GM12878 (cell line): ENCODE data around the gene MYB.

Experiments
- FOS ChIP-seq: IDR thresholded peaks from 3 replicates; pipeline ENCODE4 v1.6.1; 2011; ENCODE audit warnings: borderline replicate concordance; ENCODE audit not compliant: insufficient read length; ENCODE audit errors: extremely low read depth
- JUND ChIP-seq: IDR thresholded peaks from 2 replicates; pipeline ENCODE4 v1.6.1; 2012; ENCODE audit warnings: low read depth, mild to moderate bottlenecking, low read length, improper control_type of control experiment, moderate library complexity
- MXI1 ChIP-seq: fragments of 150-350 bp; IDR thresholded peaks from 2 replicates; pipeline ENCODE4 v1.6.1; 2011; ENCODE audit warnings: low read depth, mild to moderate bottlenecking, inconsistent platforms, low read length, improper control_type of control experiment
- TF ChIP-seq, protein P1 (sequence below), 3 experiments: IDR thresholded peaks in 2 of 3; conservative IDR thresholded peaks in 1 of 3; 2 replicates each; pipeline ENCODE4 v1.5.1; 2011; ENCODE audit warnings: low read depth in 3 of 3, low read length in 3 of 3, mild to moderate bottlenecking in 3 of 3, control low read depth in 2 of 3, moderate library complexity in 2 of 3, inconsistent platforms in 1 of 3, mixed read lengths in 1 of 3; ENCODE audit not compliant: control insufficient read depth in 2 of 3, insufficient read depth in 1 of 3; ENCODE audit errors: extremely low read depth in 1 of 3
- TF ChIP-seq, protein P2 (sequence below): fragments of 450-650 bp; formaldehyde crosslinking; IDR thresholded peaks from 2 replicates; pipeline ENCODE4 v1.5.0; 2022; ENCODE audit warnings: mild to moderate bottlenecking, missing genetic modification characterization
- TF ChIP-seq, protein P3 (sequence below): fragments of 450-650 bp; IDR thresholded peaks from 2 replicates; pipeline ENCODE4 v1.6.1; 2017; ENCODE audit warnings: mild to moderate bottlenecking, moderate library complexity
- TF ChIP-seq, protein P4 (sequence below): IDR thresholded peaks from 2 replicates; pipeline ENCODE4 v1.6.1; 2012; ENCODE audit warnings: mild to moderate bottlenecking, low read depth, low read length

DNA sequence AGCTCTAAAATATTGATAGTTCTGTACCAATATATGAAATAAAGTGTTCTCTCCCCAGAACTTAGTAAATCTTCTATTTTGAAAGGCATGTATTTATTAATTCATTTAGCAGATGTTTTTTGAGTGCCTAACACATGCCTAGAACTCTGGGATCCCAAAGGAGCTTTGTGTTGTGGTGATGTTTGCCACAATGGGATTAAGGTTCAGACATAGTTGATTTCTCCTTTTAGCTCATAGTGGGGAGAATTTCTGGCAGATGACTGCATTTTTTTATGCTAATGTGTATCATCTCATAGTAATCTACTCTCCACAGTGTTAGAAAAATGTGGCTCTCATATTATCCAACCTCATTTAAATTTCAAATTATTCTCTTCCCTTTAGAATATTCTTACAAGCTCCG lies 21.7 kb downstream of the MYB start:
- TF ChIP-seq, protein P1, sequence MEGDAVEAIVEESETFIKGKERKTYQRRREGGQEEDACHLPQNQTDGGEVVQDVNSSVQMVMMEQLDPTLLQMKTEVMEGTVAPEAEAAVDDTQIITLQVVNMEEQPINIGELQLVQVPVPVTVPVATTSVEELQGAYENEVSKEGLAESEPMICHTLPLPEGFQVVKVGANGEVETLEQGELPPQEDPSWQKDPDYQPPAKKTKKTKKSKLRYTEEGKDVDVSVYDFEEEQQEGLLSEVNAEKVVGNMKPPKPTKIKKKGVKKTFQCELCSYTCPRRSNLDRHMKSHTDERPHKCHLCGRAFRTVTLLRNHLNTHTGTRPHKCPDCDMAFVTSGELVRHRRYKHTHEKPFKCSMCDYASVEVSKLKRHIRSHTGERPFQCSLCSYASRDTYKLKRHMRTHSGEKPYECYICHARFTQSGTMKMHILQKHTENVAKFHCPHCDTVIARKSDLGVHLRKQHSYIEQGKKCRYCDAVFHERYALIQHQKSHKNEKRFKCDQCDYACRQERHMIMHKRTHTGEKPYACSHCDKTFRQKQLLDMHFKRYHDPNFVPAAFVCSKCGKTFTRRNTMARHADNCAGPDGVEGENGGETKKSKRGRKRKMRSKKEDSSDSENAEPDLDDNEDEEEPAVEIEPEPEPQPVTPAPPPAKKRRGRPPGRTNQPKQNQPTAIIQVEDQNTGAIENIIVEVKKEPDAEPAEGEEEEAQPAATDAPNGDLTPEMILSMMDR (IDR thresholded peaks at IDR 0.05 in 2 of 3, conservative IDR thresholded peaks at IDR 0.05 in 1 of 3; ENCODE audit: control insufficient read depth in 2 of 3, extremely low read depth in 1 of 3, insufficient read depth in 1 of 3, low read depth in 3 of 3, low read length in 3 of 3) = no peak
- TF ChIP-seq, protein P2, sequence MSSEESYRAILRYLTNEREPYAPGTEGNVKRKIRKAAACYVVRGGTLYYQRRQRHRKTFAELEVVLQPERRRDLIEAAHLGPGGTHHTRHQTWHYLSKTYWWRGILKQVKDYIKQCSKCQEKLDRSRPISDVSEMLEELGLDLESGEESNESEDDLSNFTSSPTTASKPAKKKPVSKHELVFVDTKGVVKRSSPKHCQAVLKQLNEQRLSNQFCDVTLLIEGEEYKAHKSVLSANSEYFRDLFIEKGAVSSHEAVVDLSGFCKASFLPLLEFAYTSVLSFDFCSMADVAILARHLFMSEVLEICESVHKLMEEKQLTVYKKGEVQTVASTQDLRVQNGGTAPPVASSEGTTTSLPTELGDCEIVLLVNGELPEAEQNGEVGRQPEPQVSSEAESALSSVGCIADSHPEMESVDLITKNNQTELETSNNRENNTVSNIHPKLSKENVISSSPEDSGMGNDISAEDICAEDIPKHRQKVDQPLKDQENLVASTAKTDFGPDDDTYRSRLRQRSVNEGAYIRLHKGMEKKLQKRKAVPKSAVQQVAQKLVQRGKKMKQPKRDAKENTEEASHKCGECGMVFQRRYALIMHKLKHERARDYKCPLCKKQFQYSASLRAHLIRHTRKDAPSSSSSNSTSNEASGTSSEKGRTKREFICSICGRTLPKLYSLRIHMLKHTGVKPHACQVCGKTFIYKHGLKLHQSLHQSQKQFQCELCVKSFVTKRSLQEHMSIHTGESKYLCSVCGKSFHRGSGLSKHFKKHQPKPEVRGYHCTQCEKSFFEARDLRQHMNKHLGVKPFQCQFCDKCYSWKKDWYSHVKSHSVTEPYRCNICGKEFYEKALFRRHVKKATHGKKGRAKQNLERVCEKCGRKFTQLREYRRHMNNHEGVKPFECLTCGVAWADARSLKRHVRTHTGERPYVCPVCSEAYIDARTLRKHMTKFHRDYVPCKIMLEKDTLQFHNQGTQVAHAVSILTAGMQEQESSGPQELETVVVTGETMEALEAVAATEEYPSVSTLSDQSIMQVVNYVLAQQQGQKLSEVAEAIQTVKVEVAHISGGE = no peak
- no peak for TF ChIP-seq FOS
- no peak for TF ChIP-seq MXI1
- TF ChIP-seq, protein P3, sequence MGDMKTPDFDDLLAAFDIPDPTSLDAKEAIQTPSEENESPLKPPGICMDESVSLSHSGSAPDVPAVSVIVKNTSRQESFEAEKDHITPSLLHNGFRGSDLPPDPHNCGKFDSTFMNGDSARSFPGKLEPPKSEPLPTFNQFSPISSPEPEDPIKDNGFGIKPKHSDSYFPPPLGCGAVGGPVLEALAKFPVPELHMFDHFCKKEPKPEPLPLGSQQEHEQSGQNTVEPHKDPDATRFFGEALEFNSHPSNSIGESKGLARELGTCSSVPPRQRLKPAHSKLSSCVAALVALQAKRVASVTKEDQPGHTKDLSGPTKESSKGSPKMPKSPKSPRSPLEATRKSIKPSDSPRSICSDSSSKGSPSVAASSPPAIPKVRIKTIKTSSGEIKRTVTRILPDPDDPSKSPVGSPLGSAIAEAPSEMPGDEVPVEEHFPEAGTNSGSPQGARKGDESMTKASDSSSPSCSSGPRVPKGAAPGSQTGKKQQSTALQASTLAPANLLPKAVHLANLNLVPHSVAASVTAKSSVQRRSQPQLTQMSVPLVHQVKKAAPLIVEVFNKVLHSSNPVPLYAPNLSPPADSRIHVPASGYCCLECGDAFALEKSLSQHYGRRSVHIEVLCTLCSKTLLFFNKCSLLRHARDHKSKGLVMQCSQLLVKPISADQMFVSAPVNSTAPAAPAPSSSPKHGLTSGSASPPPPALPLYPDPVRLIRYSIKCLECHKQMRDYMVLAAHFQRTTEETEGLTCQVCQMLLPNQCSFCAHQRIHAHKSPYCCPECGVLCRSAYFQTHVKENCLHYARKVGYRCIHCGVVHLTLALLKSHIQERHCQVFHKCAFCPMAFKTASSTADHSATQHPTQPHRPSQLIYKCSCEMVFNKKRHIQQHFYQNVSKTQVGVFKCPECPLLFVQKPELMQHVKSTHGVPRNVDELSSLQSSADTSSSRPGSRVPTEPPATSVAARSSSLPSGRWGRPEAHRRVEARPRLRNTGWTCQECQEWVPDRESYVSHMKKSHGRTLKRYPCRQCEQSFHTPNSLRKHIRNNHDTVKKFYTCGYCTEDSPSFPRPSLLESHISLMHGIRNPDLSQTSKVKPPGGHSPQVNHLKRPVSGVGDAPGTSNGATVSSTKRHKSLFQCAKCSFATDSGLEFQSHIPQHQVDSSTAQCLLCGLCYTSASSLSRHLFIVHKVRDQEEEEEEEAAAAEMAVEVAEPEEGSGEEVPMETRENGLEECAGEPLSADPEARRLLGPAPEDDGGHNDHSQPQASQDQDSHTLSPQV = no peak
- TF ChIP-seq, protein P4, sequence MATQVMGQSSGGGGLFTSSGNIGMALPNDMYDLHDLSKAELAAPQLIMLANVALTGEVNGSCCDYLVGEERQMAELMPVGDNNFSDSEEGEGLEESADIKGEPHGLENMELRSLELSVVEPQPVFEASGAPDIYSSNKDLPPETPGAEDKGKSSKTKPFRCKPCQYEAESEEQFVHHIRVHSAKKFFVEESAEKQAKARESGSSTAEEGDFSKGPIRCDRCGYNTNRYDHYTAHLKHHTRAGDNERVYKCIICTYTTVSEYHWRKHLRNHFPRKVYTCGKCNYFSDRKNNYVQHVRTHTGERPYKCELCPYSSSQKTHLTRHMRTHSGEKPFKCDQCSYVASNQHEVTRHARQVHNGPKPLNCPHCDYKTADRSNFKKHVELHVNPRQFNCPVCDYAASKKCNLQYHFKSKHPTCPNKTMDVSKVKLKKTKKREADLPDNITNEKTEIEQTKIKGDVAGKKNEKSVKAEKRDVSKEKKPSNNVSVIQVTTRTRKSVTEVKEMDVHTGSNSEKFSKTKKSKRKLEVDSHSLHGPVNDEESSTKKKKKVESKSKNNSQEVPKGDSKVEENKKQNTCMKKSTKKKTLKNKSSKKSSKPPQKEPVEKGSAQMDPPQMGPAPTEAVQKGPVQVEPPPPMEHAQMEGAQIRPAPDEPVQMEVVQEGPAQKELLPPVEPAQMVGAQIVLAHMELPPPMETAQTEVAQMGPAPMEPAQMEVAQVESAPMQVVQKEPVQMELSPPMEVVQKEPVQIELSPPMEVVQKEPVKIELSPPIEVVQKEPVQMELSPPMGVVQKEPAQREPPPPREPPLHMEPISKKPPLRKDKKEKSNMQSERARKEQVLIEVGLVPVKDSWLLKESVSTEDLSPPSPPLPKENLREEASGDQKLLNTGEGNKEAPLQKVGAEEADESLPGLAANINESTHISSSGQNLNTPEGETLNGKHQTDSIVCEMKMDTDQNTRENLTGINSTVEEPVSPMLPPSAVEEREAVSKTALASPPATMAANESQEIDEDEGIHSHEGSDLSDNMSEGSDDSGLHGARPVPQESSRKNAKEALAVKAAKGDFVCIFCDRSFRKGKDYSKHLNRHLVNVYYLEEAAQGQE = no peak
- no peak for TF ChIP-seq JUND
